Neural progenitor cell (in vitro differentiated cells): ENCODE measurements around the gene ARL15.

Experiments used
- EZH2 ChIP-seq: fragments of 200-600 bp; sonication (generic); IDR thresholded peaks from 2 replicates; pipeline ENCODE4 v1.6.1; 2017; ENCODE audit warnings: antibody characterized with exemption, mild to moderate bottlenecking, moderate library complexity
- TF ChIP-seq, protein P1 (sequence below): fragments of 200-600 bp; sonication (generic); IDR thresholded peaks from 2 replicates; pipeline ENCODE4 v1.5.1; 2017; ENCODE audit warnings: antibody characterized with exemption, mild to moderate bottlenecking

DNA sequence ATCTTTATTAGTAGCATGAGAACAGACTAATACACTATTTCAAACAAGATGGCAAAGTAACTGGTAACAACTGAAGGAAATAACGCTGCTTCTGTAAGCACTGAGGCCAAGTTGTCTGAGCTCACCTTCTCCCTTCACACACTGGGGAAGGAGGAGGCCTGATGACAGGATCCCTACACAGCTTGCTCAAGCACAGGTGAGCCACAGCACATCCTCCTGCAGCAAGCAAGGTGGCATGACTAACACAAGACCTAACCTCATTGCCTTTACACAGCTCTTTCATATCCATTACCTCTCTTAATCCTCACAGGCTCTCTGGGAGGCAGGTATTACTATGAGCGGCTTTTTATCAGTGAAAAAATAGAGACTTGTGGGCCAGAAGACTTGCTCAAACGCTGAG is 83.3 kb downstream of the ARL15 start:
- TF ChIP-seq, protein P1, sequence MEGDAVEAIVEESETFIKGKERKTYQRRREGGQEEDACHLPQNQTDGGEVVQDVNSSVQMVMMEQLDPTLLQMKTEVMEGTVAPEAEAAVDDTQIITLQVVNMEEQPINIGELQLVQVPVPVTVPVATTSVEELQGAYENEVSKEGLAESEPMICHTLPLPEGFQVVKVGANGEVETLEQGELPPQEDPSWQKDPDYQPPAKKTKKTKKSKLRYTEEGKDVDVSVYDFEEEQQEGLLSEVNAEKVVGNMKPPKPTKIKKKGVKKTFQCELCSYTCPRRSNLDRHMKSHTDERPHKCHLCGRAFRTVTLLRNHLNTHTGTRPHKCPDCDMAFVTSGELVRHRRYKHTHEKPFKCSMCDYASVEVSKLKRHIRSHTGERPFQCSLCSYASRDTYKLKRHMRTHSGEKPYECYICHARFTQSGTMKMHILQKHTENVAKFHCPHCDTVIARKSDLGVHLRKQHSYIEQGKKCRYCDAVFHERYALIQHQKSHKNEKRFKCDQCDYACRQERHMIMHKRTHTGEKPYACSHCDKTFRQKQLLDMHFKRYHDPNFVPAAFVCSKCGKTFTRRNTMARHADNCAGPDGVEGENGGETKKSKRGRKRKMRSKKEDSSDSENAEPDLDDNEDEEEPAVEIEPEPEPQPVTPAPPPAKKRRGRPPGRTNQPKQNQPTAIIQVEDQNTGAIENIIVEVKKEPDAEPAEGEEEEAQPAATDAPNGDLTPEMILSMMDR = no peak
- TF ChIP-seq EZH2 = no peak
